ENCODE data around the gene DIPK2A. TPM values are rescaled to one million over a fixed set of nuclear protein-coding genes. Genes with fewer than 3 reads are reported as not detected.

The DIPK2A gene
- total RNA-seq, 2 experiments from 2014 or later: 17.5 to 18.2 TPM

DNA sequence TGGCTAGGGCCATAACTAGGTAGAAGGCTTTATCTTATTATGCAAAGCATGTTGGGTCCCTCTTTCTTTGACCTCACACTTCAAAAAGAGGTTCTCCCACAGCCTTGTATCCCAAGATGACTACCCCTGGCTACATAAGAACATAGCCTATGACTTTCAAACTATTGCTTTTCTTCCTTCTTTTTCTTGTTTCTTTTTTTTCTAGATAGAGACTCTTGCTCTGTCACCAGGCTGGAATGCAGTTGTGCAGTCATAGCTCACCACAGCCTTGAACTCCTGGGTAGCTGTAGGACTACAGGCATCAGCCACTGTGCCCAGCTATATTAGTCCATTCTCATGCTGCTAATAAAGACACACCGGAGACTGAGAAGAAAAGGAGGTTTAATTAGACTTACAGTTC is 47.2 kb downstream of the DIPK2A start:
- Mint-ChIP-seq H3K4me1 (ENCODE audit: low read depth) (no peaks in the 10 kb centered on the region), H3K27ac (no peak overlapping the region)
- intact Hi-C loops (cut with DNase I, micrococcal nuclease): no loop called here

More for the DNA sequence above, 47.2 kb downstream of the DIPK2A start:
- no peak overlapping the region for H3K27ac ChIP-seq (ENCODE audit: low read depth in 1 of 2, low read length in 2 of 2)
- TF ChIP-seq, protein P1, sequence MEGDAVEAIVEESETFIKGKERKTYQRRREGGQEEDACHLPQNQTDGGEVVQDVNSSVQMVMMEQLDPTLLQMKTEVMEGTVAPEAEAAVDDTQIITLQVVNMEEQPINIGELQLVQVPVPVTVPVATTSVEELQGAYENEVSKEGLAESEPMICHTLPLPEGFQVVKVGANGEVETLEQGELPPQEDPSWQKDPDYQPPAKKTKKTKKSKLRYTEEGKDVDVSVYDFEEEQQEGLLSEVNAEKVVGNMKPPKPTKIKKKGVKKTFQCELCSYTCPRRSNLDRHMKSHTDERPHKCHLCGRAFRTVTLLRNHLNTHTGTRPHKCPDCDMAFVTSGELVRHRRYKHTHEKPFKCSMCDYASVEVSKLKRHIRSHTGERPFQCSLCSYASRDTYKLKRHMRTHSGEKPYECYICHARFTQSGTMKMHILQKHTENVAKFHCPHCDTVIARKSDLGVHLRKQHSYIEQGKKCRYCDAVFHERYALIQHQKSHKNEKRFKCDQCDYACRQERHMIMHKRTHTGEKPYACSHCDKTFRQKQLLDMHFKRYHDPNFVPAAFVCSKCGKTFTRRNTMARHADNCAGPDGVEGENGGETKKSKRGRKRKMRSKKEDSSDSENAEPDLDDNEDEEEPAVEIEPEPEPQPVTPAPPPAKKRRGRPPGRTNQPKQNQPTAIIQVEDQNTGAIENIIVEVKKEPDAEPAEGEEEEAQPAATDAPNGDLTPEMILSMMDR (IDR thresholded peaks at IDR 0.05): no peak
- CTCF ChIA-PET: no interaction called here
- no peaks in the 10 kb centered on the region for H3K9me3 Mint-ChIP-seq
- no peaks in the 10 kb centered on the region for H3K36me3 Mint-ChIP-seq (ENCODE audit: low read depth)
- no peaks in the 10 kb centered on the region for H3K27me3 Mint-ChIP-seq
- H3K36me3 ChIP-seq (ENCODE audit: insufficient read depth, low read length): no peaks in the 10 kb centered on the region
- no peaks in the 10 kb centered on the region for H3K9me3 ChIP-seq (ENCODE audit: control insufficient read depth in 1 of 2, insufficient read depth in 1 of 2, low read length in 2 of 2)
- no peak for ATAC-seq (ENCODE audit: poor library complexity)
- no peak overlapping the region for H3K4me3 ChIP-seq (ENCODE audit: low read length)
- POLR2A ChIA-PET: no interaction called here
- no peaks in the 10 kb centered on the region for H3K4me1 ChIP-seq (ENCODE audit: insufficient read depth, low read length)
- H3K27me3 ChIP-seq (ENCODE audit: control insufficient read depth in 1 of 2, insufficient read depth in 2 of 2, low read length in 2 of 2): no peaks in the 10 kb centered on the region
- no peak for DNase-seq
- no peak overlapping the region for H3K4me3 Mint-ChIP-seq

Other genes starting within 250 kb of the DIPK2A start
- 10 to 100 TPM; 12.2 TPM for gene SLC9A9, start 123.4 kb upstream of the DIPK2A start, total RNA-seq